Measurements from ENCODE around the gene NSUN4.

Gene NSUN4

DNA sequence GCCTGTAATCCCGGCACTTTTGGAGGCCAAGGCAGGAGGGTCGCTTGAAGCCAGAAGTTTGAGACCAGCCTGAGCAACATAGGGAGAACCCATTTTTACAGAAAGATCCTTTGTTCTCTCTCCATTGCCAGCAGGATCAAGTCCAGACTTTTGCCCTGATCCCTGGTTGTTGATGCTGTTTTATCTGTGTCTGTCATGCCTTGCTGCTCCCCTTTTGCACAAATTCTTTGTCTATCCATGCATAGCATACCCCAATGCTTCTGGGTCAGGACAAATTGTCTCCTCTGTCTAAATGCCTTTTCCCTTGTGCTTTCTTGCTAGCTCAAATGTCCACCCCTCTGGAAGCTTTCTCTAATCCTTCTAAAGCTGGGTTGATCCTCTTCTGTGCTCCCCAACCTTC lies 28.2 kb downstream of the NSUN4 start:
- no peak for DNase-seq

DNA sequence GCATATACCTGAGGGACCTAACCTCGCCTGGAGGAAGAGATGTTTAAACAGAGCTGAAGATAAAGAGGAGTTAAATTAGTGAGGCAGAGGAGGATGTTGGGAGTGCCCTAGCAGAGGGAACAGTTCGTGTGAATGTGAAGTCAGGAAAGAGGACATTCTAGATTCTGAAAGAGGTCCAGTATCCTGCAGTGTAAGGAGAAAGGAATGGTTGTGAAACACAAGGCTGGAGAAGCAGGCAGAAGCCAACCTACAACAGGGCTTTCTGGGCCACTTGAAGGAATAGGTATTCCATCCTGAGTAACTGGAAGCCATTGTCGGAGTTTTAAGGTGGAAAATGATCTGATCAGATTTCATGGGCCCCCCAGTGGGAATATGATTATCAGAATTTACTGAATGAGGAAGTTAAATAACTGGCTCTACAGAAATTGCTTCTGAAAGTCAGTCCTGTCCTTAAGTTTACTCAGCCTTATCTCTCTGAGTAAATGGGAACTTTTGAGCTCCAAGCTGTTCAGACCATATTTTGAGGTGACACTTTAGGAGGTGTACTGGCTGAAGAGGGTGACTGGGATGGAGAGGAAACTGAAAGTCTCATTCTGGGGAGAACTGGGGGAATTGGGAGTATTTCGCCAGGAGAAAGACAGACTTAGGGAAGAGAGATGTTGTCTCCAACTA lies 29.1 kb downstream of the NSUN4 start:
- no peak for DNase-seq

DNA sequence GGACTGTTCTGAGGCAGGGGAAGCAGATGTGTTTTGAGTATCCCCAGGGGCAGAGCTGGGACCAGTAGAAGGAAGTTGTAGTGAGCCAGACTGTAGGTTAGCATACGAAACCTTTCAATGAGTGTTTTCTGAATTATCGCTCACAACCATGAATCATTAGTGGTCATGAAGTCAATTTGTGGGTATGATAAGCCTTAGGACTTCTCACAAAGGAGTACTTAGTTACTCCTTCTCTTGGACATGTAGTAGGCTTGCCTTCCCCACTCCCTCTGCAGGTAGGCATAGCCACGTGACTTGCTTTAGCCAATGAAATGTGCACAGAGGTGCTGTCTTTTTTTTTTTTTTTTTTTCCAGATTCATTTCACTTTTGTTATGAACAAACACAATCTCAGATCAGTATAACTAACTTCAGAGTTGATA lies 29.6 kb downstream of the NSUN4 start:
- no peak for DNase-seq

DNA sequence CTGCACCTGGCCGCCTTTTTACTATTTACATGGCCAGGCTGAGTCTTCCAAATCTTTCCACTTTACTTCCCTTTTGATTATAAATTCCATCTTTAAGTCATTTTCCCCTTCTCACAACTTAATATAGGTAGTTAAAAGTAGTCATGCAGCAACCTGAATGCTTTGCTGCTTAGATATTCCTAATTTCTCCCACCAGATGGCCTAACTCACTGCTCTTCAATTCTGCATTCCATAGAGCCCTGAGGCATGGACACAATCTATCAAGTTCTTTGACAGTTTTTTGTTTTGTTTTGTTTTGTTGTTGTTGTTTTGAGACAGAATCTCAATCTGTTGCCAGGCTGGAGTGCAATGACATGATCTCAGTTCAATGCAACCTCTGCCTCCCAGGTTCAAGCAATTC lies 31.8 kb downstream of the NSUN4 start:
- no peak for DNase-seq

DNA sequence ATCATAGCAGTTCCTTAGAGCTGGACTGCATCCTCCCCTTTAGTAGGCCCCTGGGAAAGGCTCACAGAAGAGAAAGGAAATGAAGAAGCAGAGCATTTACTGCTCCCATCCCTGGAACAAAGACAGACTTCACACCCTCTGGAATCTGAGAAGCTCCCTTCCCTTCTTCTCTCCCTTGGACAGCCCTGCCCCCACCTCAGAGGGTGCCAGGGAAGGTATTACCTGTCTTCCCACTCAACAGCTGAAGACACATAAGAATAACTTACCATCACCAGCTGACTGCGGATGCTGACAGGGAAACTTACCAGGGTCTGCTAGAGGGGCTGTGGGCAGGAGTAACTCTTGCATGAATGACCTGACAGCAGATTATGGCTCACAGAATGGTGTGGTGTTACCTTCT lies 39.4 kb downstream of the NSUN4 start:
- no peak for DNase-seq

DNA sequence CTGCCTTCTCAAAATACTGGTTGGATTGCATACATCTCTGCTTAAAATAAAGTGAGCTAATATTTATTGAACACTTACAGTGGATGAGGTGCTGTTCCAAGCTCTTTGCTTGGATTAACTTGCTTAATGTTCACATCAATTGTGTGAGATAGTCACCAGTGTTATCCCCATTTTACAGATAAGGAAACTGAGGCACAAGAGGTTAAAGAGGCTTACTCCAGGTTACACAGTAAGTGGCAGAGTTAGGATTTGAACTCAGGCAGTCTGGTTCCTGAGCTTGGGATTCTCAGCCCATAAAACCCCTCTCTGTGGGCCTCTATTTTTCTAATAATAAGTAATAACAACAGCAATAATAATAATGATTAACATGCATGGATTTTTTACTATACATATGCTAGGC lies 39.9 kb downstream of the NSUN4 start:
- DNase-seq: no peak

DNA sequence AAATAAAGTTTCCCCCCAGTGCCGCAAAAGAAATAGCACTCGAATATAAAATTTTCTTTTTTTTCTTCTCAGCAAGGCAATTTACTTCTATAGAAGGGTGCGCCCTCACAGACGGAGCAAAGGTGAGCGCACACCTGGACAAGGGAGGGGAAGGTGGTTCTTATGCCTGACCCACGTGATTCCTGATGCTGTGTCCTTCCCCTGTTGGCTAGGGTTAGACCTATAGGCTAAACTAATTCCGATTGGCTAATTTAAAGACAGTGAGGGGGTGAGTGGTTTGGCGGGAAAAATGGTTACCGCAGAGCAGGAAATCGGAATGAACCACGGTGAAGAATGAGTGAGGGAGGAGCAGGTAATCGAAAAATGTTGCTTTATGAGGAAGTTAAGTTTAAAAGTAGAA lies 52.9 kb downstream of the NSUN4 start:
- DNase-seq: no peak

DNA sequence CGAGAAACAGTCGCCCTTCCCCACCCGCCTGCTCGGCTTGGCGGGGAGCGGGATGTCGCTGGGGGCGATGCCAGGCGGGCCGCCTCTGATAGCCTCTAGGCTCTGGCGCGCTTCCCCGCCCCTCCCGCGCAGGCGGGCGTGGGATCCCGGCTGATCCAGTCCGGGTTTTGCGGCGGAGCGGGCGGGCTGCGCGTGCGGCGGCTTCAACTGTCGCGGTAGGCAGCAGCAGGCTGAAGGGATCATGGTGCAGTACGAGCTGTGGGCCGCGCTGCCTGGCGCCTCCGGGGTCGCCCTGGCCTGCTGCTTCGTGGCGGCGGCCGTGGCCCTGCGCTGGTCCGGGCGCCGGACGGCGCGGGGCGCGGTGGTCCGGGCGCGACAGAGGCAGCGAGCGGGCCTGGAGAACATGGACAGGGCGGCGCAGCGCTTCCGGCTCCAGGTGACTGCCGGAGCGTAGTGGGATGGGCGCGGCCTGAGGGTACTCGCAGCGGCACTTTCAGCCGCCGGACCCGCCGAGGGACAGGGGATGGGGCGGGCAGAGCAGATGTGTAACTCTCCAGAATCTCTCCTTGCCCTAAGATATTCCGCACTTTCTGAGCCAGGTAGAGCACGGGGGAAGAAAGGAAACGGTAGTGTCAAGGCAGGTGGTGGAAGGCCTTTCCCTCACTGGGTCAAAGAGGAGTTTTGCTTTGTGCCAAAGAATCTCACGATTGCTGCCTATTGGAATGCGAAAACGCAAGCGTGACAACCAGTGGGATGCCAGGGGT lies 53.7 kb downstream of the NSUN4 start, which contains the start of gene FAAH:
FAAH (plus strand) TSS at position 210 of the 764 bp plus-strand sequence; CDS start at position 242, 32 bp downstream.
- peak; percentile 64 for DNase-seq

DNA sequence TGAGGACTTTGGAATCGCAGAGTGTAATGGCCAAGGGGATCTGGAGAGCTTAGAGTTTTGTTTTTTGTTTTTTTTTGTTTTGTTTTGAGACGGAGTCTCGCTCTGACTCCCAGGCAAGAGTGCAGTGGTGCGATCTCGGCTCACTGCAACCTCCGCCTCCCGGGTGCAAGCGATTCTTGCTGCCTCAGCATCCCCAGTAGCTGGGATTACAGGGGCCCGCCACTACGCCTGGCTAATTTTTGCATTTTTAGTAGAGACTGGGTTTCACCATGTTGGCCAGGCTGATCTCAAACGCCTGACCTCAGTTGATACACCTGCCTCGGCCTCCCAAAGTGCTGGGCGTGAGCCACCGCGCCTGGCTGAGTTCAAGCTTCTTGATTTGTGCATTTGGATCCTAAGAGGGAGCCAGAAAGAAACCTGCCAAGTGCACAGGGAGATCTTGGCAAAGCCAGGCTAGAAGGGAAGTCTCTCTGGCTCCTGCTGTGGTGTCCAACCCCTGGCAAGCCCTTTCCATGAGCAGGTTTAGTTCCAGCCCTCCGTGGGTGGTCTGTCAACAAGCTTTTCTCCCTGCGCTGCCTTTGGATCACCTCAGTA lies 54.4 kb downstream of the NSUN4 start:
- no peak for DNase-seq

DNA sequence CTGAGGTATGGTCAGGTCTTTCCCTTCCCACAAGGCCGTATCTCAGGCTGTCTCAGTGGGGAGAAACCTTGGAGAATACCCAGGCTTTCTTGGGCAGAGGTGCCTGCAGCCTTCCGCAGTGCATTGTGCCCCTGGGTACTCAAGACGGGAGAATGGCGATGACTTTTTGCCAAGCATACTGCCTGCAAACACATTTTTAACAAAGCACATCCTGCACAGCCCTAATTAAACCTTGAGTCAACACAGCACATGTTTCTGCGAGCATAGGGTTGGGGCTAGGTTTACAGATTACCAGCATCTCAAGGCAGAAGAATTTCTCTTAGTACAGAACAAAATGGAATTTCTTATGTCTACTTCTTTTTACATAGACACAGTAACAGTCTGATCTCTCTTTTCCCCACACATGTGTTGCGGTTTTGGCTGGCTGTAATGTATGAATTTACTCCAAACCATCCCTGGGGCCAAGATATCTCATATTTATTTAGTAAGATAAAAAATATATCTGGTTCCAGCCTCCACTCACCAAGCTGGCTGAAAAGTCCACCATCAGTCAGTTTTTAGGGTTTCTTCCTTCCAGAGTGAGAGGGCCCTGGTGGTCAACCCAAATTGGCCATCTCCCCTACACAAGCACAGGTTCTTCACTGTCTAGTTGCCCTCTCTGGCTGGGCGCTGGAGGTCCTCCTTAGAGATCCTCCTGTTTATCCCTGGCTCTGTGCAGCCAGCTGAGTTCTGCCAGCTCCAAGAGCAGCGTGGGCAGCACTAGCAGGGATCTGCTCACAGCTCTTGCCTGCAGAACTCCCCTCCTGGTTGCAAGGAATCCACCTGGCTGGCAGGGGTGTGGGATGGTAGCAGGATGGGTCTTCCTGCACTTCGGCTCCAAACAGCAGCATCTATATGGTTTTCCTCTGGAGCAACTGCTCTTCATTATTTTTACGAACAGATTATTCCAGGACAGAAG lies 56.1 kb downstream of the NSUN4 start:
- DNase-seq: no peak

DNA sequence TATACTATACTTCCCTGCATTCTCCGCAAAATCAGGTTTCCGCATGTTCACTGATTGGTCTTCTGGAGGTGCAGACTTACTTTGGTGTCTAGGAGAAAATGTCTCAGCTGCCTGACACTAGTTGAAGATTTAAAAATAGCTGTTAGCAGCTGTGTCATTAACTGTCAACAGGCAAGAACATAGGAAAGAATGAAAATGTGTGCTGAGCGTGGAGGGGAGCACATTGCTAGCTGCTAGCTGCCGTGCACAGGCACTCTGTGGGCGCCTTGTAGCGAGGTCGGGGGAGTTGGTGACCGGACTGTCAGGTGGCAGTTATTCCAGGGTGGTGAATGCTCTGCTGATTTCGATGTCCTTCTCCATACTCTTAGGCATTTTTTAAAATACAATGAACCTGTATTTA lies 58.7 kb downstream of the NSUN4 start:
- no peak for DNase-seq

DNA sequence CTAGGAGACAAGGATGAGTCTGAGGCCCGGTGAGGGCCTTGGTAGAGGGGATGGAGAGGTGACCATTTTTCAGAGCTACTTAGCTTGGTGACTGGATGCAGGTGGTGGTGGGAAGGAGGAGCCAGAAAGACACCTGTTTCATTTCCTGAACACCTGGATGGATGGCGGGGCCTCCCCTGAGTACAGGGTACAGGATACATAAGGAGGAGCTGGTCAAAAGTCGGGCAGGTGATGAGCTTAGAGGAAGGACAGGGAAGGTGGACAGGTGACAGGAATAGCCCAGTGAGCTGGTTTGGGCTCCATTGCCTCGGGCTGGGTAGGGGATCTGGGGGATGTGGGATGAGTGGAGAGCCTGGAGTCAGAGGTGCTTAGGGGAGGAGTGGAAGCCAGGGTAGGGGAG lies 59.8 kb downstream of the NSUN4 start:
- DNase-seq: no peak

DNA sequence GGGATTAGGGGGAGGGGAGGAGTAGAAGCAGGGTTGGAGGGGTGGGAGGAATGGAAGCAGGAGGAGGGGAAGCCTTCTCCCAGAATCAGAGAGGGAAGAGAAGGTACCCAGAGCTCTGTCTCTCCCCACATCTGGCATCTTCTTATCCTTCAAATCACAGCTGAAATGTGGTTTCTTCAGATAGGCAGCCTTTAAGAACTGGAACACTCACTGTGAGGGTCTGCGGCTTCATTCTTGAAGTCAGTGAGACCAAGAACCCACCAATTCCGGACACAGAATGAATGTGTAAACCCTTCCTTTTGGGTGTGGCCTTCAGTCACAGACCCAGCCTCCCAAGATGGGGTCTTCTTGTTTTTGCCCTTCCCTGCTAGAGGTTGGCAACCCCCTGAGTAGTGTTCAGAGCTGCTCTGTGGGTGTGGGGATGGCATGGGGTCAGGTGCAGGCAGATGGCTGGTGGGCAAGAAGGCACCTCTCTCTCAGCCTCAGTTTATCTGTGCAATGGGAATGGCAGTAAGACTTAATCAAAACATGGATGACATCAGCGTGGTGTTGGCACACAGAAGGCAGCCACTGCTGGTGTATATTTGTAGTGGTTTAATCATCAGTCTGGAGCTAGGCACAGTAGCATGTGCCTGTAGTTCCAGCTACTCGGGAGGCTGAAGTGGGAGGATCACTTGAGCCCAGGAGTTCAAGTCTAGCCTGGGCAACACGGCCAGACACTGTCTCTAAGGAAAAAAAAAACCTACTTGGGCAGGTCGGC lies 60.7 kb downstream of the NSUN4 start:
- no peak for DNase-seq

DNA sequence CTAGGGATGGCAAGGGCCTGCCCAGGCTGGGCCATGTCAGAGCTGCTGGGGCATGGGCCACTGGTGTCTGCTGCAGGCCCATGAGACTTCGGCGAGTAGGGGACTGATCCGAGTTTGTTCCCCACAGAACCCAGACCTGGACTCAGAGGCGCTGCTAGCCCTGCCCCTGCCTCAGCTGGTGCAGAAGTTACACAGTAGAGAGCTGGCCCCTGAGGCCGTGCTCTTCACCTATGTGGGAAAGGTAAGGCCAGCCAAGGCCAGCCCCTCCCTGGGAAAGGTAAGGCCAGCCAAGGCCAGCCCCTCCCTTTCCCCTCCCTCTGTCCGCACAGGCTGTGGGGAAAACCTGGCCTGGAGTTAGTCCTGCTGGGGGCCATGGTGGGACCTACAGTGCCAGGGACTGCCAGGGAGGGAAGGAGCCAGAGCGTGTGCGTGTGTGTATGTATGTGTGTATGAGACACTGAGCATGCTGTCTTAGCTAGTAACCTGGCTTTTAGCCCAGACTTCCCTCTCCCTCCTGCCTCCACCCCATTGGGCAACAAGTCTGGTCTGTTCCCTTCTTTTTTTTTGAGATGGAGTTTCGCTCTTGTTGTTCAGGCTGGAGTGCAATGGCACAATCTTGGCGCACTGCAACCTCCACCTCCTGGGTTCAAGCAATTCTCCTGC lies 61.5 kb downstream of the NSUN4 start:
- no peak for DNase-seq

DNA sequence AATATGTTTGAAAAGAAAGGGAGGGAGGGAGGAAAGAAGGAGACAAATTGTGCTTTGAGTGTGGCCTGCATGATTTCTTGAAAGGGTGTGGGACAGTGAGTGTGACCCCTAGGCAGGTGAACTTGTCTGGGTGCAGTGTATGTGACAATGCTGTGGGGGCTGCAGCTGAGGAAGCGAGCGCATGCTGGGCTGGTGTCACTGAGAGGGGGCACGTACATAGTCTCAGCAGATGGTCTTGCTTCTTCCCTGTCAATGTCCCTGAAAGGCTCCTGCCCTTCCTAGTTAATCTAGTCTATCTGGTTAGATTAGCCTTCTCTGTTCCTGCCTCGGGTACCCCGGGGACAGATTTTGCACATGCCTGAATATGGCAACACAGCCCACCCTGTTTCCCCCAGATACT lies 63.3 kb downstream of the NSUN4 start:
- DNase-seq: no peak

DNA sequence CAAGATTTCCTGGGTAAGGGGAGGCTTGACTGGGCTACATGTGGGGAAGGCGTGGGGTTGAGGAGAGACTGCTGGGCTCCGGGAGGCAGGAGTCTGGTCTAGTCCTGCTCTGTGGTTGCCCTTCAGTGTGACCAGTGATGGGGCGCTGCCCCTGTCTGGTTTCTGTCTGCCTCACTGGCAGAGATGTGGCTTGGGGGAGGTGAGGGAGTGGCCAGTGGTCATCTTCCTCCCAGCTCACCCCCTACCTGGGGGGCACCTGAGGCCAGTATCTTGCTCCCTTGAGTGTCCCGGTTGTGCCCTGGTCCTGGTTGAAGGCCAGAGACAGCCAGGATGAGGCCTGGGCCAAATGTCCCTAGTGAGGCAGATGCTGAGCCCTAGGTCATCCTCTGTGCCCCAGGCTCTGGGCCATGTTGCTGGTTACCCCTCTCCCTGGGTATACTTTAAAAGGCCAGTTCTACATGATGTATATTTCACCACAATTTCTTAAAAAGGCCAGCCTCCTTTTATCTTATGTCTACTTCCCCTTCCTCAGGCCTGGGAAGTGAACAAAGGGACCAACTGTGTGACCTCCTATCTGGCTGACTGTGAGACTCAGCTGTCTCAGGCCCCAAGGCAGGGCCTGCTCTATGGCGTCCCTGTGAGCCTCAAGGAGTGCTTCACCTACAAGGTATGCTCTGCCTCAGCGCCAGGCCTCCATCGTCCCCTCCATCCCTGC lies 64.0 kb downstream of the NSUN4 start:
- DNase-seq: no peak

DNA sequence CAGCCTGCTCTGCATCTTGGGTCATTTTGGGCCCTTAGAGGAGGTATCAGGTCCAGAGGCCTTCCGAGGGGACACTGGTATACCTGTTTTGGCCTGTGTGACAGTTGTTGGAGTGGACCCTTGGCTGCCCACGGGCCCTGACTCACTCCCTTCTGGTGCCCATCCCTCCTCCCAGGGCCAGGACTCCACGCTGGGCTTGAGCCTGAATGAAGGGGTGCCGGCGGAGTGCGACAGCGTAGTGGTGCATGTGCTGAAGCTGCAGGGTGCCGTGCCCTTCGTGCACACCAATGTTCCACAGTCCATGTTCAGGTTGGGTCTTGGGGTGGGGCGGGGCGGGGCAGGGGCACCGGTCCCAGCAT lies 64.6 kb downstream of the NSUN4 start:
- DNase-seq: no peak

DNA sequence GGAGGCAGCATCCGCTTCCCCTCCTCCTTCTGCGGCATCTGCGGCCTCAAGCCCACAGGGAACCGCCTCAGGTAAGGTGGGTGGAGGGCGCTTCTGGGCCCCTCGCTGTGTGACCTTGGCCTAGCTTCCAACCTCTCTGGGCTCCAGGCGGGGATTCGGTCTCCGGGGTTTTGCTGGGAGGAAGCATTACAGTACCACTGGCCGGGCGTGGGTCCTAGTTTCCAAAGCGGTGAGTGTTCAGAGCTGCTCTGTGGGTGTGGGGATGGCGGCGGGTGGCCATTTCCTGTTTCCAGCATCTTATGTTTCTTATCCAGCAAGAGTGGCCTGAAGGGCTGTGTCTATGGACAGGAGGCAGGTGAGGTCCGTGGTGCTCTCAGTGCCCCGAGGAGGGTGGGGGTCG lies 65.1 kb downstream of the NSUN4 start:
- no peak for DNase-seq

DNA sequence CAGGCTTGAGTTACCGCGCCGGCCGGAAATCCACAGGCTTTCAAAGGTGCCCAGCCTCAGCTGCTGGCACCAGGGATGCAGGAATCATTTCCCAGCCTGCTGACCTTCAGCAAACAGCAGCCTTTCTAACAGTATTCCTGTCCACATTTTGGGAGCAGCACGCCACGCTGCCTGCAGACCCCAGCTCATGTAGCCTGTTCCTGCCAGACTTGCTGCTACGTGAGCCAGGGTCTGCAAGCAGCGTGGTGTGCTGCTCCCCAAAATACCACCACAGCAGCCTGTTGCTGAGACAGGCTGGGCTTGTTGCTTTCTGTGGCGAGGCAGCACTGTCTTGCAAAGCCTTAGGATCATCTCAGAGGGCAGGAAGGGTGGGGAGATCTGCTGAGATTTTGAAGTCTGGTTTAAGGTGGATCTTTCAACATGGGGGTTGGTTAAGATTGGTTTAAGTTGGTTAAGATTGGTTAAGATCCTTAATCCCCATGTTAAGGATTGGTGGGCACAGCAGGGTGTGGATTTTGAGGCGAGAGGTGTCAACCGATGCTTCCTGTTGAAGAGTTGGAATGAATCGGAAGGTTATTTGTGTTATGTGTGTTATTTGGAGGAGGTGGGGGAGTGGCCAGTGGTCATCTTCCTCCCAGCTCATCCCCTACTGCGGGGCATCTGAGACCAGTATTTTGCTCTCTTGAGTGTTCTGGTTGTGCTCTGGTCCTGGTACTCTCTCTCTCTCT lies 66.4 kb downstream of the NSUN4 start:
- DNase-seq: no peak

DNA sequence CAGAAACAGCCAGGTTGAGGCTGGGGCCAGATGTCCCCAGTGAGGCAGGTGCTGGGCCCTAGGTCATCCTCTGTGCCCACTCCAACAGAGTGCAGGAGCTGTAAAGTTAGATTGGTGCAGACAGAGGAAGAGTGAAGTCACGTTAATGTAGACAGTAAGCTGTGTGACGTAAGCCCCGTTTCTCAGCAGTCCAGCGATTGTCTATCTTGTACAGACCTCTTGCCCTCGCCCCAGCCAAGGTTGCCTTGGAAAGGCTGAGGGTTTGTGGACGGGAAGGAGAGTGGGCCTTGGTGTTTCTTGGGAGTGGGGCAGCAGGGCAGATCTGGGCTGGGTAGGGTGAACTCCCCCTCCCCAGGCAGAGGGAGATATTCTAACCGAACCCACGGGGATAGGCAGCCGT lies 67.0 kb downstream of the NSUN4 start:
- DNase-seq: no peak
